DOHH2 (cell line): Measurements from ENCODE around the gene C1orf50.
"Not testable (repeated sequence)": the region's sequence is repeated elsewhere in the genome, so short reads cannot be mapped to it uniquely, and the experiment has no call there.

ENCODE experiments used
- H3F3A ChIP-seq: fragments of 200-600 bp; sonication (generic), shearing (Covaris generic); 2 replicates; pipeline ENCODE4 v1.6.0; 2016; ENCODE audit warnings: antibody characterized with exemption, mild to moderate bottlenecking; ENCODE audit not compliant: control insufficient read depth, insufficient read depth
- H3K27ac ChIP-seq: fragments of 200-600 bp; sonication (generic); 2 replicates; pipeline ENCODE4 v1.5.1; 2014; ENCODE audit warnings: low read depth, mild to moderate bottlenecking, low read length, moderate library complexity
- H3K27me3 ChIP-seq: fragments of 200-600 bp; sonication (generic); 2 replicates; pipeline ENCODE4 v1.6.1; 2014; ENCODE audit warnings: mild to moderate bottlenecking, low read length, mixed read lengths; ENCODE audit not compliant: control insufficient read depth
- H3K36me3 ChIP-seq: fragments of 200-600 bp; sonication (generic); 2 replicates; pipeline ENCODE4 v1.6.1; 2014; ENCODE audit warnings: mild to moderate bottlenecking, low read length, moderate library complexity, mixed read lengths; ENCODE audit not compliant: control insufficient read depth
- H3K4me1 ChIP-seq: fragments of 200-600 bp; sonication (generic); 2 replicates; pipeline ENCODE4 v1.6.1; 2014; ENCODE audit warnings: mild to moderate bottlenecking, low read length, mixed read lengths; ENCODE audit not compliant: control insufficient read depth
- H3K4me2 ChIP-seq: fragments of 200-600 bp; sonication (generic); 2 replicates; pipeline ENCODE4 v1.6.0; 2014; ENCODE audit warnings: mild to moderate bottlenecking, low read length, moderate library complexity
- H3K4me3 ChIP-seq: fragments of 200-600 bp; sonication (generic); 2 replicates; pipeline ENCODE4 v1.5.1; 2014; ENCODE audit warnings: mild to moderate bottlenecking, low read length, mixed read lengths
- H3K79me2 ChIP-seq: fragments of 200-600 bp; sonication (generic); 2 replicates; pipeline ENCODE4 v1.6.1; 2014; ENCODE audit warnings: mild to moderate bottlenecking, low read length, mixed read lengths; ENCODE audit not compliant: control insufficient read depth
- H3K9me2 ChIP-seq: fragments of 200-600 bp; sonication (generic); replicated peaks from 2 replicates; pipeline ENCODE4 v1.6.1; 2014; ENCODE audit warnings: mild to moderate bottlenecking, low read length, mixed read lengths; ENCODE audit not compliant: control insufficient read depth
- H3K9me3 ChIP-seq: fragments of 200-600 bp; sonication (generic); 2 replicates; pipeline ENCODE4 v1.6.1; 2014; ENCODE audit warnings: antibody characterized with exemption, low read length, mixed read lengths; ENCODE audit not compliant: control insufficient read depth, insufficient read depth
- H4K20me1 ChIP-seq: fragments of 200-600 bp; sonication (generic); 2 replicates; pipeline ENCODE4 v1.6.0; 2014; ENCODE audit warnings: low read depth, mild to moderate bottlenecking, antibody characterized with exemption, low read length, moderate library complexity; ENCODE audit not compliant: control insufficient read depth, insufficient read depth
- CTCF ChIP-seq: fragments of 200-600 bp; sonication (generic); IDR thresholded peaks from one replicate; pipeline ENCODE4 v1.5.1; 2014; ENCODE audit warnings: antibody characterized with exemption, mild to moderate bottlenecking, low read depth, low read length; ENCODE audit not compliant: poor library complexity, severe bottlenecking
- EZH2phosphoT487 ChIP-seq: fragments of 200-600 bp; sonication (generic); IDR thresholded peaks from 2 replicates; pipeline ENCODE4 v1.6.1; 2017; ENCODE audit warnings: borderline replicate concordance, mild to moderate bottlenecking, antibody characterized with exemption, low read length, moderate library complexity, mixed read lengths

Gene C1orf50

GRCh38 chr1:42806593-42806992 lies 39.5 kb downstream of the C1orf50 start:
- Histone ChIP-seq H3K27me3 (no peaks in the 10 kb centered on the region), H3K4me3 (no peak overlapping the region), H3K36me3 (no peaks in the 10 kb centered on the region), H3K9me2 (no peaks in the 10 kb centered on the region), H3K4me2 (no peak overlapping the region), H4K20me1 (no peaks in the 10 kb centered on the region), H3F3A (0 out of 2 replicates have a peak, but pooled peaks cover 2% of the 10 kb centered on the region), H3K27ac (no peak overlapping the region), H3K9me3 (no peaks in the 10 kb centered on the region), H3K4me1 (peaks cover 3% of the 10 kb centered on the region; the same call in 1 of the 2 replicates), H3K79me2 (no peaks in the 10 kb centered on the region)
- TF ChIP-seq CTCF (no peak), EZH2phosphoT487 (no peak)

GRCh38 chr1:42807056-42807668 lies 40.1 kb downstream of the C1orf50 start:
- H4K20me1 ChIP-seq, result no peaks in the 10 kb centered on the region
- peaks cover 3% of the 10 kb centered on the region; the same call in 1 of the 2 replicates for H3K4me1 ChIP-seq
- H3F3A ChIP-seq, result 0 out of 2 replicates have a peak, but pooled peaks cover 2% of the 10 kb centered on the region
- H3K4me2 ChIP-seq, result no peak overlapping the region
- TF ChIP-seq CTCF, result no peak
- TF ChIP-seq EZH2phosphoT487, result no peak
- H3K9me3 ChIP-seq, result no peaks in the 10 kb centered on the region
- no peaks in the 10 kb centered on the region for H3K79me2 ChIP-seq
- H3K27ac ChIP-seq, result no peak overlapping the region
- no peaks in the 10 kb centered on the region for H3K9me2 ChIP-seq
- H3K27me3 ChIP-seq, result no peaks in the 10 kb centered on the region
- no peak overlapping the region for H3K4me3 ChIP-seq
- no peaks in the 10 kb centered on the region for H3K36me3 ChIP-seq

- not testable (repeated sequence) for H3K79me2 ChIP-seq, H3K9me2 ChIP-seq, H4K20me1 ChIP-seq, H3K4me3 ChIP-seq, H3K4me2 ChIP-seq, H3K9me3 ChIP-seq, H3K36me3 ChIP-seq, H3K27ac ChIP-seq, H3F3A ChIP-seq, H3K27me3 ChIP-seq
- peaks cover 17% of the 10 kb centered on the region for H3K4me1 ChIP-seq
Observed at GRCh38 chr1:42814815-42815214, 47.8 kb downstream of the C1orf50 start.

- TF ChIP-seq CTCF (no peak), EZH2phosphoT487 (no peak)
- H3K4me3 ChIP-seq, result peak overlapping the region; percentile 80
- no peaks in the 10 kb centered on the region; the same call in 1 of the 2 replicates for H3K79me2 ChIP-seq
- no peak overlapping the region for H3K27ac ChIP-seq
- peaks cover 17% of the 10 kb centered on the region for H3K4me1 ChIP-seq
- no peaks in the 10 kb centered on the region for H3K36me3 ChIP-seq
- H3K9me3 ChIP-seq, result no peaks in the 10 kb centered on the region
- no peaks in the 10 kb centered on the region for H3K9me2 ChIP-seq
- H3K4me2 ChIP-seq, result peak overlapping the region; percentile 84
- no peaks in the 10 kb centered on the region for H4K20me1 ChIP-seq
- no peaks in the 10 kb centered on the region for H3F3A ChIP-seq
- H3K27me3 ChIP-seq, result no peaks in the 10 kb centered on the region
Observed at GRCh38 chr1:42815941-42816584, 49.0 kb downstream of the C1orf50 start.
